ENCODE results near the gene CD300LF.

DNA sequence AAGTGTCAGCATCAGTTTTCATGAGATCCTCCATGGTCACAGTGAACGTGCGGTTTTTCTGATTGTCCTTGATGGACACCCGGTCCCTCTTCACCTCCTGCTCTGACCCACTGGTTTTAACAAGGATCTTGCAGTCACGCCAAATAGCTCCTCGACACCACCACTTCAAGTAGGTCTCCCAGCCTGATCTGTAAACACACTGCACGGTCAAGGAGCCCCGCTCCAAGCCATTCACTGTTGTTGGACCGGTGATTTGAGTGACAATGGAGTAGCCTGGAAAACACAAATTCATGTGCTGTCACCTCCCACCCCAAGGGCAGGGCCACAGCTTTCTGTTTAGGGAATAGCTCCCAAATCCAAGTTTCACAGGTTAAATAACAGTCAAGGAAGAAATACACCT is 8.2 kb downstream of the CD300LF start:
- TF ChIP-seq, protein P1, sequence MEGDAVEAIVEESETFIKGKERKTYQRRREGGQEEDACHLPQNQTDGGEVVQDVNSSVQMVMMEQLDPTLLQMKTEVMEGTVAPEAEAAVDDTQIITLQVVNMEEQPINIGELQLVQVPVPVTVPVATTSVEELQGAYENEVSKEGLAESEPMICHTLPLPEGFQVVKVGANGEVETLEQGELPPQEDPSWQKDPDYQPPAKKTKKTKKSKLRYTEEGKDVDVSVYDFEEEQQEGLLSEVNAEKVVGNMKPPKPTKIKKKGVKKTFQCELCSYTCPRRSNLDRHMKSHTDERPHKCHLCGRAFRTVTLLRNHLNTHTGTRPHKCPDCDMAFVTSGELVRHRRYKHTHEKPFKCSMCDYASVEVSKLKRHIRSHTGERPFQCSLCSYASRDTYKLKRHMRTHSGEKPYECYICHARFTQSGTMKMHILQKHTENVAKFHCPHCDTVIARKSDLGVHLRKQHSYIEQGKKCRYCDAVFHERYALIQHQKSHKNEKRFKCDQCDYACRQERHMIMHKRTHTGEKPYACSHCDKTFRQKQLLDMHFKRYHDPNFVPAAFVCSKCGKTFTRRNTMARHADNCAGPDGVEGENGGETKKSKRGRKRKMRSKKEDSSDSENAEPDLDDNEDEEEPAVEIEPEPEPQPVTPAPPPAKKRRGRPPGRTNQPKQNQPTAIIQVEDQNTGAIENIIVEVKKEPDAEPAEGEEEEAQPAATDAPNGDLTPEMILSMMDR (conservative IDR thresholded peaks at IDR 0.05; ENCODE audit: low read depth, low read length) = no peak
- TF ChIP-seq EZH2 (IDR thresholded peaks at IDR 0.05; ENCODE audit: low read length, unreplicated experiment) = no peak

Data from PC-3 (cell line).